GM21528 (cell line): ENCODE data around the gene LIN7A.

Experiments used
- ATAC-seq: cut with Tn5 transposase; IDR thresholded peaks from one replicate; pipeline ENCODE4 v1.9.1; 2021; ENCODE audit warnings: mild to moderate bottlenecking, moderate library complexity; ENCODE audit not compliant: unreplicated experiment, low FRiP score

Gene LIN7A

GRCh38 chr12:80861641-80862378 lies 75.9 kb downstream of the LIN7A start:
- ATAC-seq = no peak

- no peak for ATAC-seq
Measured at GRCh38 chr12:80860928-80861327, 76.8 kb downstream of the LIN7A start.

GRCh38 chr12:80860206-80860605 lies 77.5 kb downstream of the LIN7A start:
- no peak for ATAC-seq

GRCh38 chr12:80858356-80858755 lies 79.4 kb downstream of the LIN7A start:
- no peak for ATAC-seq

GRCh38 chr12:80857311-80857710 lies 80.4 kb downstream of the LIN7A start:
- no peak for ATAC-seq

- no peak for ATAC-seq
Measured at GRCh38 chr12:80849337-80849736, 88.4 kb downstream of the LIN7A start.

- no peak for ATAC-seq
Measured at GRCh38 chr12:80848858-80849257, 88.9 kb downstream of the LIN7A start.

- no peak for ATAC-seq
Measured at GRCh38 chr12:80847575-80847974, 90.2 kb downstream of the LIN7A start.

- no peak for ATAC-seq
Measured at GRCh38 chr12:80846952-80847351, 90.8 kb downstream of the LIN7A start.

GRCh38 chr12:80845639-80846038 lies 92.1 kb downstream of the LIN7A start:
- ATAC-seq = no peak

- no peak for ATAC-seq
Measured at GRCh38 chr12:80843969-80844368, 93.8 kb downstream of the LIN7A start.

GRCh38 chr12:80838708-80839107 lies 99.0 kb downstream of the LIN7A start:
- no peak for ATAC-seq

- ATAC-seq = no peak
Measured at GRCh38 chr12:80838024-80838658, 99.6 kb downstream of the LIN7A start.

GRCh38 chr12:80837342-80837978 lies 100.3 kb downstream of the LIN7A start:
- ATAC-seq = no peak

- ATAC-seq = no peak
Measured at GRCh38 chr12:80834724-80835123, 103.0 kb downstream of the LIN7A start.

- ATAC-seq = no peak
Measured at GRCh38 chr12:80830533-80831088, 107.1 kb downstream of the LIN7A start.

- ATAC-seq = no peak
Measured at GRCh38 chr12:80829767-80830166, 108.0 kb downstream of the LIN7A start.

GRCh38 chr12:80825506-80825905 lies 112.2 kb downstream of the LIN7A start:
- ATAC-seq = no peak

- ATAC-seq = no peak
Measured at GRCh38 chr12:80823393-80823792, 114.3 kb downstream of the LIN7A start.

GRCh38 chr12:80821513-80822000 lies 116.2 kb downstream of the LIN7A start:
- no peak for ATAC-seq

- ATAC-seq = no peak
Measured at GRCh38 chr12:80818878-80819277, 118.9 kb downstream of the LIN7A start.
